MM.1S (cell line): ENCODE results near the gene ZCWPW2.

Source experiments
- DNase-seq: peaks from one replicate; pipeline ENCODE4 v3.0.0-alpha.2; 2015
- H2AFZ ChIP-seq: fragments of 300-600 bp; sonication (generic); 2 replicates; pipeline ENCODE4 v1.6.0; 2016; ENCODE audit warnings: antibody characterized with exemption, low read length
- H3F3A ChIP-seq: fragments of 300-600 bp; sonication (generic); 2 replicates; pipeline ENCODE4 v1.6.1; 2016; ENCODE audit warnings: mild to moderate bottlenecking, antibody characterized with exemption, low read length, moderate library complexity, mixed read lengths; ENCODE audit not compliant: insufficient read depth
- H3K27ac ChIP-seq: fragments of 300-600 bp; sonication (generic); 2 replicates; pipeline ENCODE4 v1.5.1; 2016; ENCODE audit warnings: mild to moderate bottlenecking, low read length
- H3K27me3 ChIP-seq: fragments of 300-600 bp; sonication (generic); replicated peaks from 2 replicates; pipeline ENCODE4 v1.6.0; 2016; ENCODE audit warnings: low read length; ENCODE audit not compliant: insufficient read depth
- H3K36me3 ChIP-seq: fragments of 300-600 bp; sonication (generic); replicated peaks from 2 replicates; pipeline ENCODE4 v1.6.1; 2016; ENCODE audit warnings: mild to moderate bottlenecking, low read length, mixed read lengths; ENCODE audit not compliant: insufficient read depth
- H3K4me1 ChIP-seq: fragments of 300-600 bp; sonication (generic); 2 replicates; pipeline ENCODE4 v1.6.1; 2016; ENCODE audit warnings: low read length, mixed read lengths
- H3K4me2 ChIP-seq: fragments of 300-600 bp; sonication (generic); 2 replicates; pipeline ENCODE4 v1.6.0; 2016; ENCODE audit warnings: low read depth, low read length
- H3K4me3 ChIP-seq: fragments of 300-600 bp; sonication (generic); 2 replicates; pipeline ENCODE4 v1.5.1; 2016; ENCODE audit warnings: low read length, mixed read lengths
- H3K79me2 ChIP-seq: fragments of 300-600 bp; sonication (generic); 2 replicates; pipeline ENCODE4 v1.6.1; 2016; ENCODE audit warnings: mixed run types, low read length, mixed read lengths
- H3K9ac ChIP-seq: fragments of 300-600 bp; sonication (generic); 2 replicates; pipeline ENCODE4 v1.6.1; 2016; ENCODE audit warnings: low read length, mixed read lengths
- H3K9me2 ChIP-seq: fragments of 300-600 bp; sonication (generic); replicated peaks from 2 replicates; pipeline ENCODE4 v1.6.1; 2016; ENCODE audit warnings: mild to moderate bottlenecking, low read length, mixed read lengths; ENCODE audit not compliant: insufficient read depth
- H3K9me3 ChIP-seq: fragments of 300-600 bp; sonication (generic); replicated peaks from 2 replicates; pipeline ENCODE4 v1.6.1; 2016; ENCODE audit warnings: mild to moderate bottlenecking, low read length, mixed read lengths; ENCODE audit not compliant: insufficient read depth
- H4K20me1 ChIP-seq: fragments of 300-600 bp; sonication (generic); 2 replicates; pipeline ENCODE4 v1.6.1; 2016; ENCODE audit warnings: mild to moderate bottlenecking, low read length, moderate library complexity, mixed read lengths; ENCODE audit not compliant: insufficient read depth
- CTCF ChIP-seq: fragments of 300-600 bp; sonication (generic); IDR thresholded peaks from 2 replicates; pipeline ENCODE4 v1.5.1; 2016; ENCODE audit warnings: antibody characterized with exemption, low read length, mixed read lengths
- EZH2 ChIP-seq: fragments of 300-600 bp; sonication (generic); optimal IDR thresholded peaks from 2 replicates; pipeline ENCODE3; 2017; ENCODE audit warnings: low read depth, mild to moderate bottlenecking, antibody characterized with exemption, low read length, mixed read lengths
- EZH2phosphoT487 ChIP-seq: fragments of 300-600 bp; sonication (generic); IDR thresholded peaks from 2 replicates; pipeline ENCODE4 v1.6.1; 2018; ENCODE audit warnings: antibody characterized with exemption, low read length

ZCWPW2 gene

GRCh38 chr3:28301688-28302087 is 46.8 kb upstream of the ZCWPW2 start:
- Histone ChIP-seq H3F3A (no peaks in the 10 kb centered on the region), H3K9me3 (no peaks in the 10 kb centered on the region), H3K4me1 (no peaks in the 10 kb centered on the region), H3K27me3 (no peaks in the 10 kb centered on the region), H2AFZ (no peak overlapping the region), H3K9me2 (no peaks in the 10 kb centered on the region), H3K27ac (no peak overlapping the region), H4K20me1 (no peaks in the 10 kb centered on the region), H3K79me2 (no peaks in the 10 kb centered on the region), H3K4me3 (no peak overlapping the region), H3K9ac (no peak overlapping the region), H3K36me3 (no peaks in the 10 kb centered on the region), H3K4me2 (no peak overlapping the region)
- no peak for TF ChIP-seq EZH2phosphoT487
- no peak for TF ChIP-seq EZH2
- TF ChIP-seq CTCF, result no peak
- DNase-seq, result no peak

DNA sequence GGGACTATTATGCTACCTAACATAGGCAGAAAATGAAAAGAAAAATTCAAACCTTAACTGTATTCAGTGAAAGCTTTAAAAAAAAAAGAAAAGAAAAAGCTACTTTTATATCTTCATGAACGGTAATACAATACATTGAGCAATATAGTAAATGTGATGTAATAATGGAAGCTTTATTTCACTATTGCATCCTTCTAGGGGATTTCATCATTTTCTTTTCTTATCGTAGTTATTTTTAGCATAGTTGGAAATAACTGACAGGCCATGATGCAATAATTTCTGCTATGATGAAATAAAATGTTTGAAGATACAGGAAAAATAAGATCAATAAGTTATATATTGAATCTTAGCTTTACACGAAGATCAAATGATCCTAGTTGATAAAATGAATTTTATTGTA is 40.3 kb upstream of the ZCWPW2 start:
- TF ChIP-seq EZH2phosphoT487 (no peak), CTCF (no peak), EZH2 (no peak)
- Histone ChIP-seq H3F3A (no peaks in the 10 kb centered on the region), H3K4me2 (no peak overlapping the region), H4K20me1 (no peaks in the 10 kb centered on the region), H2AFZ (no peak overlapping the region), H3K27me3 (no peaks in the 10 kb centered on the region), H3K9me2 (no peaks in the 10 kb centered on the region), H3K9me3 (no peaks in the 10 kb centered on the region), H3K4me1 (no peaks in the 10 kb centered on the region), H3K9ac (no peak overlapping the region), H3K36me3 (no peaks in the 10 kb centered on the region), H3K27ac (no peak overlapping the region), H3K79me2 (no peaks in the 10 kb centered on the region), H3K4me3 (no peak overlapping the region)
- DNase-seq, result no peak

DNA sequence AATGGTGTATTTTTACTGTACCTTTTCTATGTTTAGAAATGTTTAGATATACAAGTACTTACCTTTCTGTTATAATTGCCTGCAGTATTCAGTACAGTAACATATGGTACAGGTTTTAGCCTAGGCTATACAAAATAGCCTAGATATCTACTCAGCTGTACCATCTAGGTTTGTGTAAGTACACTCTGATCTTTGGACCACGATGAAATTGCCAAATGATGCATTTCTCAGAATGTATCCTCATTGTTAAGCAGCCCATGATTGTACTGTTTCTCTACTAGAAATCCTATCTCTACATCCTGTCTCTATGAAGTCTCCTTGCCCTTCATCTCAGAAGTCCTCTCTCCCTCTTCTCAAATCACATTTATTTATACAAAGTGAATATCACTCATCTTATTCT is 32.8 kb upstream of the ZCWPW2 start:
- Histone ChIP-seq H3K27ac (no peak overlapping the region), H3K27me3 (no peaks in the 10 kb centered on the region), H4K20me1 (no peaks in the 10 kb centered on the region), H3K79me2 (no peaks in the 10 kb centered on the region), H3K9me2 (no peaks in the 10 kb centered on the region), H3K36me3 (no peaks in the 10 kb centered on the region), H3K4me2 (no peak overlapping the region), H3F3A (no peaks in the 10 kb centered on the region), H2AFZ (no peak overlapping the region), H3K9me3 (no peaks in the 10 kb centered on the region), H3K4me1 (no peaks in the 10 kb centered on the region), H3K9ac (no peak overlapping the region), H3K4me3 (no peak overlapping the region)
- DNase-seq, result no peak
- TF ChIP-seq EZH2 (no peak), EZH2phosphoT487 (no peak)

- Histone ChIP-seq H3K9ac (no peak overlapping the region), H3K9me2 (no peaks in the 10 kb centered on the region), H3K36me3 (no peaks in the 10 kb centered on the region), H3K27ac (no peak overlapping the region), H3K4me2 (no peak overlapping the region), H3K79me2 (no peaks in the 10 kb centered on the region), H3F3A (no peaks in the 10 kb centered on the region), H4K20me1 (no peaks in the 10 kb centered on the region), H3K9me3 (no peaks in the 10 kb centered on the region), H3K4me3 (no peak overlapping the region), H3K4me1 (no peaks in the 10 kb centered on the region), H2AFZ (no peak overlapping the region), H3K27me3 (no peaks in the 10 kb centered on the region)
- DNase-seq, result no peak
- no peak for TF ChIP-seq EZH2
- no peak for TF ChIP-seq EZH2phosphoT487
- TF ChIP-seq CTCF, result no peak
Observed at GRCh38 chr3:28316226-28316625, 32.3 kb upstream of the ZCWPW2 start.
